NCI-H510A (cell line): ENCODE results near the gene DIPK1C.
"Not testable (repeated sequence)": the region's sequence is repeated elsewhere in the genome, so short reads cannot be mapped to it uniquely, and the experiment has no call there.

Source experiments
- DNase-seq: peaks from one replicate; lab custom pipeline; 2025; lab: John Stamatoyannopoulos, UW

DIPK1C gene

DNA sequence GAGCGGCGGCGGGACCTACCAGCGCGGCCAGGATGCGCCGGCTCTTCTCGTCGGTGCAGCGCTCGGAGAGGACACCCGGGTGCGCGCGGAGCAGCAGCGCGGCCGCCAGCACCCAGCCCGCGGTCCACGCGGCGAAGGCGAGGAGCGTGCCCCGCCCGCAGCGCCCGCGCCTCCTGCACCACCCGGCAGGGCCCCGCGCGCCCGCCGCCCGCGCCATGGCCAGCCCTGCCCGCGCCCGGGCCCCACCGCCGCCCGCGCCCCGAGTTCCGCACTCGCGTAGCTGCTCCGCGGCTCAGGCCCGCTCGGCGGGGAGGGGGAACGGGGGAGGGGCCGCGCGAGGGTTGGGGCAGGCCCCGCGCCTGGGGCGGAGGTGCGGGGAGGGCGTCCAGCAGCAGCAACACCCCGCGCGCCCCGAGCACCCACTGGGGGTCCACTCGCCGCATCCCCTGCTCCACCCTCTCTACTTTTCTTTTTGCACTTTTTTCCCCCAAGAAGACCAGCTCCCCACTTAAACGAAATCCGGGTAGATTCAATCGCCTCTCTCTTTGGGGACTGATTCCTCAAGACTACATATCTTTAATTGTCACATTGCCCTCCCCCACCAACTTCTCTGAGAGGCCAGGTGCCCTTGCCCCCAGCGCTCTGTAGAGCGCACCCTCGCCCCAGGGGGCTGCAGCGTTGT is at the start of gene DIPK1C:
TSS of gene DIPK1C (minus strand) at position 266 of the 682 bp plus-strand sequence. CDS start at position 217, 49 bp downstream.
- DNase-seq = no peak

DNA sequence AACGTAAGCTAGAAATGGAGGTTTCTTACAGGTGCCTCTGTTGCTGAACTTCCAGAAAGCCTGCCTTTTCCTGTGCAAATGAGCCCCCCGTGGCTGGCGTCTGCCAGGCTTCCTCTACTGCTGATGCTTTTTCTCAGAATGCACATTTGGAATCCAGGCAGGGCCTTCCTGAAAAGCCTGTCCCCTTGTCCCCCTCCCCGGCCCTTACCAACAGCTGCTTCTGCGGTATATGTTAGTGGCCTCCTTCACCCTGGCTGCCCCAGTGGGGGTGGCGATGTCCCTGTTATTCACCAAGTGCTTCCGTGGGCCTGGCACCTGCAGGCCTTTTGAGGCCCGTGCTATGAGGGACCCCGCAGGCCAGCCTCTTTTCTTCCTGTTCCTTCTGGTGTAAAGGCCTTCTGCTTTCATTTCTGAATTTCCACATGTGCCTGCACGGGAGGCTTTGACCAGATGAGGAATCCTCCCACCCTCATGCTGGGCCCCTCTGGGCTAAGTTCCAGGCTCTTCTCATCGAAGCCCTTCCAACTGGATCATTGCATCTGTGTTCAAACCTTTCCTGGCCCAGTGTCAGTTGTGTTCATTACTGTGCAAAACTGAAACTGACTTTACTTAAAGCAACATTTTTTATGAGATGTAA is 49.5 kb upstream of the DIPK1C start:
- DNase-seq = no peak

- no peak for DNase-seq
Measured at GRCh38 chr18:74505776-74506175, 48.7 kb upstream of the DIPK1C start.

GRCh38 chr18:74503137-74503536 is 46.0 kb upstream of the DIPK1C start:
- no peak for DNase-seq

GRCh38 chr18:74501386-74501785 is 44.3 kb upstream of the DIPK1C start:
- DNase-seq = no peak

GRCh38 chr18:74500774-74501173 is 43.7 kb upstream of the DIPK1C start:
- not testable (repeated sequence) for DNase-seq

DNA sequence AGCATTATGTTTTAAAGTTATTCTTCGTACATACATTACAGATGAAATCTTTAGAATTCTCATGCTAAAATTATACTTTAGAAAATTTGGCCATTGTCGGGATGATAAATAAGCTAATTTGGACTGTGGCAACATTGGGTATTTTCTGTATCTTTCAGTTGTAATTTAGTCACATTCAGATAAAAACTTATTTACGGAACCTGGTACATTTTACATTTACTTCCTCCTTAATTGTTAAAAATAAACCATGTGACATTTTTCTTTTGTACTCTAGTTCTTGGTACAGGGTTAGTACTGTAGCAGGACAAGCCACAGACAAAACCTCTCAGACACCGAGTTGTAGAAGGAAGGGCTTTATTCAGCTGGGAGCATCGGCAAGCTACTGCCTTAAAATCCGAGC is 43.3 kb upstream of the DIPK1C start:
- DNase-seq = no peak

GRCh38 chr18:74499633-74500032 is 42.5 kb upstream of the DIPK1C start:
- DNase-seq = no peak

- DNase-seq = peak; percentile 92
Measured at GRCh38 chr18:74498712-74499627, 41.9 kb upstream of the DIPK1C start.

- DNase-seq = no peak
Measured at GRCh38 chr18:74497778-74498177, 40.7 kb upstream of the DIPK1C start.

GRCh38 chr18:74497324-74497676 is 40.2 kb upstream of the DIPK1C start:
- no peak for DNase-seq

- DNase-seq = peak; percentile 68
Measured at GRCh38 chr18:74496508-74497323, 39.6 kb upstream of the DIPK1C start.

GRCh38 chr18:74495581-74496507 is 38.7 kb upstream of the DIPK1C start, which contains the start of gene CNDP2:
Gene CNDP2 (plus strand): TSS chr18:74496363. CDS start chr18:74499974, 3,611 bp downstream.
- DNase-seq = peak; percentile 100

DNA sequence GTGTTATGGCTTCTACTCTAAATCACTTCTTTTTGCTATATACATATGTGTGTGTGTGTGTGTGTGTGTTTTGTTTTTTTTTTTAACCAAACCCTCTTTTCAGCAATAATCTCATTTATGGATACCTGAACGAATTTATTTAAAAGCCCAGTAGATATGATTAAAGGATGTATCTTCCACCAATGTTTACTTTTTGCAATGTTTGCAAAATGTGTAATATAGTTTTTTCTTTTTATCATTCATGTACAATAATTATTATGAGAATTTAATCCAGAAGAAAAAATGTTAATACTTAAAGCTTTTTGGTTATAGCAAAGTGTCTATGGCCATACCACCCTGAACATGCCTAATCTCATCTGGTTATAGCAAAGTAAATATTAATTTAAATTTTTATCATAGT is 37.4 kb upstream of the DIPK1C start:
- no peak for DNase-seq

GRCh38 chr18:74493689-74494088 is 36.6 kb upstream of the DIPK1C start:
- DNase-seq = peak; percentile 59

GRCh38 chr18:74492259-74492658 is 35.2 kb upstream of the DIPK1C start:
- DNase-seq = no peak

GRCh38 chr18:74489676-74490075 is 32.6 kb upstream of the DIPK1C start:
- DNase-seq = no peak

DNA sequence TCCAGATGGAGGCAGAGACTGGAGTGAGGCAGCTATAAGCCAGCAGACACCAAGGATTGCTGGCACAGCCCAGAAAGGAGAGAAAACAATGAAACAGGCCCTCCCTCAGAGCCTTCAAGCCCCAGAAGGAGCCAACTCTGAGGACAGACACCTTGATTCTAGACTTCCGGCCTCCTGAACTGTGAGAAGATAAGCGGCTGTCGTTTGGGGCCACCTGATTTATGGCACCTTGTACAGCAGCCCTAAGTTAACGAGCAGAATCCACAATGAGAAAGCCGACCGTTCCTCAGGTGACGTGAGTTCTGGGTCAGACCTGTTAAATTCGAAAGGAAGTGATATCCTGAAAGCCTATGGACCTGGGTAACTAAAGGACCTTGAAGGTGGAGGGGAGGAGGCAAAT is 31.8 kb upstream of the DIPK1C start:
- DNase-seq = no peak

DNA sequence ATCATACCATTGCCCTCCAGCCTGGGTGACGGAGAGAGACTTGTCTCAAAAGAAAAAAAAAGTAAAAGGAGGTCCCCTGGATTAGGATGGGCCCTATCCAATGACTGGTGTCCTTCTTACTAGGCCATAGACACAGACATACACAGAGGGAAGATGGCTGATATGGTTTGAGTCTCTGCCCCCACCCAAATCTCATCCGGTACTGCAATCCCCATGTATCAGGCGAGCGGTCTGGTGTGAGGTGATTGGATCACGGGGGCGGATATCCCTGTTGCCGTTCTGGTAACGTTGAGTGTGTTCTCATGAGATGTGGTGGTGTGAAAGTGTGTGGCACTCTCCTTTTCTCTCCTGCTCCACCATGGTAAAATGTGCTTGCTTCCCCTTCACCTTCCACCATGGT is 31.2 kb upstream of the DIPK1C start:
- DNase-seq = no peak

DNA sequence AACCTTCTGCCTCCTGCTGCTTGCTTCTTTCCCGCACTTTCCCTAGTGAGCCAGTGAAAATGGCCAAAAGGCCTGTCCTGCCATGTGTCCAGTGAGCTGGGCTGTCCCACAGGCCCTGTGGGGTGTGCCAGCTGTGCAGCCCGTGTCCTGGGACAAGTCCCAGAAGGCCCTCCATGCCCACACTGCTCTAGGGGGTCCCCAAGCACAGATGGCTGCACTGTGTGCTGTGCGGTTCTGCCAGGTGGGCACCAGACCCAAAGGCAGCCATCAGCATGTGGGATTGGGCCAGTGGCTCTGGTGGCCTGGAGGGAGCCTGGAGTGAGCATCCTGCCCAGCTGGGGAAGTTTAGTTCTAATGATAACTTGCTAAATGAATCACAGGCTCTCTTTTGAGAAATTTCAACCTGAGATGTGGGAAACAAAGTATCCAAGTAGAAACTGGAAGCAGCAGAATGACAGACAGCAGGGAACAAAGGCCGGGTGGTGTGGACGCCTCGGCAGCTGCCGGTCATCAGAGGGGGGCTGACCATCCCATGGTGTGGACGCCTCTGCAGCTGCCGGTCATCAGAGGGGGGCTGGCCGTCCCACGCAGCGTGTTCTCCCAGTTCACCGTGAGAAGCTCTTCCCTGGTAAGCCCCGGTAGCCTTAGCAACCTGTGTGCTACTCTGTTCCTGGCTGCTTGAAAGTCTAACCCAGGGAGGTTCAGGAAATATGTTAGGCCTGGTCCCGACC is 29.2 kb upstream of the DIPK1C start:
- no peak for DNase-seq
